Sigmoid colon (tissue), 7 donors: Measurements from ENCODE around the gene ITPRIPL1. TPM values are rescaled to one million over a fixed set of nuclear protein-coding genes. Genes with fewer than 3 reads are reported as not detected.

Experiments
- DNase-seq: peaks from one replicate; pipeline ENCODE4 v3.0.0-alpha.2; 2019
- H3K27ac ChIP-seq, 4 donors: fragments of 200-600 bp; sonication (generic); one replicate each; pipeline ENCODE4 v1.5.1; 2016 to 2019; ENCODE audit warnings: mild to moderate bottlenecking in 1 of 4
- H3K27me3 ChIP-seq, 3 donors: fragments of 200-600 bp; sonication (generic); one replicate each; pipeline ENCODE4 v1.5.1; 2019; ENCODE audit warnings: mild to moderate bottlenecking in 1 of 3
- H3K36me3 ChIP-seq, 4 donors: fragments of 200-600 bp; sonication (generic); one replicate each; pipeline ENCODE4 v1.5.1; 2016 to 2019
- H3K4me1 ChIP-seq, 4 donors: fragments of 200-600 bp; sonication (generic); one replicate each; pipeline ENCODE4 v1.5.1; 2017 to 2019
- H3K4me3 ChIP-seq, 4 donors: fragments of 200-600 bp; sonication (generic); one replicate each; pipeline ENCODE4 v1.5.1; 2017 to 2019; ENCODE audit warnings: mild to moderate bottlenecking in 2 of 4, moderate library complexity in 1 of 4
- H3K9me3 ChIP-seq, 4 donors: fragments of 200-600 bp in 3 of 4; sonication (generic) in 3 of 4; one replicate each; pipeline versions ENCODE4 v1.5.1 to v1.6.1; 2013 to 2019
- EP300 ChIP-seq, 4 donors: sonication (generic); formaldehyde crosslinking; IDR thresholded peaks; one replicate each; pipeline ENCODE4 v1.6.1; 2017; ENCODE audit warnings: antibody characterized with exemption in 4 of 4
- POLR2A ChIP-seq, 2 donors: fragments of 450-650 bp; IDR thresholded peaks; one replicate each; pipeline ENCODE4 v1.6.1; 2016; ENCODE audit warnings: antibody characterized with exemption in 2 of 2, mild to moderate bottlenecking in 2 of 2, moderate library complexity in 2 of 2
- POLR2AphosphoS5 ChIP-seq, 4 donors: sonication (generic); formaldehyde crosslinking; IDR thresholded peaks; one replicate each; pipeline ENCODE4 v1.6.1; 2017; ENCODE audit warnings: antibody characterized with exemption in 4 of 4
- WGBS, 2 donors: extraction: QIAGEN DNeasy Blood & Tissue Kit; methylation state at CpG; one replicate each; pipeline ENCODE4 v1.1.7; 2013; 5-methylcytosine and 5-hydroxymethylcytosine counted together
- intact Hi-C: fragments of 100-400 bp; cut with DNase I; formaldehyde crosslinking; loops from one replicate; pipeline ENCODE4 v1.15.1; 2023
- polyA plus RNA-seq, 3 donors: library from polyadenylated mRNA; stranded (reverse); fragments of 200-250 nt; gene quantifications; one replicate each; pipeline ENCODE4 v1.2.3, GENCODE V29; 2013
- total RNA-seq, 4 donors: library from RNA; depleted of rRNA; stranded (reverse); fragments of >200 nt; gene quantifications; one replicate each; pipeline ENCODE4 v1.1.0, GENCODE V29; 2016
- TF ChIP-seq, protein P1 (sequence below), 4 experiments: fragments of 450-650 bp in 3 of 4; fragments of 200-600 bp in 1 of 4; IDR thresholded peaks; one replicate each; pipeline ENCODE4 v1.5.1; 2016 to 2019; ENCODE audit warnings: antibody characterized with exemption in 4 of 4, mild to moderate bottlenecking in 3 of 4, moderate library complexity in 2 of 4
- donor health status: healthy with polysubstance abuse.
- donor health status: Bipolar disorder and iron deficiency.
- donor health status: healthy.

ITPRIPL1 gene
- total and polyA plus RNA-seq, 7 donors, result 0.23 to 2.0 (median 0.83) TPM; not detected in 2

DNA sequence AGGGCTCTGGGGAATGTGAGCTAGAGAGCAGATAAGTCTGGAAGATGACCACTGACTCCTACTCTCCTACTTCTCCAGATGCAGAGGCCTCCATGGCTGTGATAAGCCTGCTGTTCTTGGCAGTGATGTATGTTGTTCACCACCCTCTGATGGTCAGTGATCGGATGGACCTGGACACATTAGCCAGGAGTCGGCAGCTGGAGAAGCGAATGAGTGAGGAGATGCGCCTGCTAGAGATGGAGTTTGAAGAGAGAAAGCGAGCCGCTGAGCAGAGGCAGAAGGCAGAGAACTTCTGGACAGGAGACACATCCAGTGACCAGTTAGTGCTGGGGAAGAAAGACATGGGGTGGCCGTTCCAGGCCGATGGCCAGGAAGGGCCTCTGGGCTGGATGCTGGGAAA lies 1.4 kb downstream of the ITPRIPL1 start:
- DNase-seq, result peak; percentile 4
- 96 to 97% methylated on average over 8 of the region's 8 CpGs for WGBS, 2 donors
- intact Hi-C loops, result no loop called here
- no peaks in the 10 kb centered on the region for H3K9me3 ChIP-seq
- no peak for TF ChIP-seq POLR2A (IDR thresholded peaks at IDR 0.05)
- TF ChIP-seq EP300 (IDR thresholded peaks at IDR 0.05), result no peak
- no peak for TF ChIP-seq POLR2AphosphoS5 (IDR thresholded peaks at IDR 0.05)
- TF ChIP-seq, protein P1, sequence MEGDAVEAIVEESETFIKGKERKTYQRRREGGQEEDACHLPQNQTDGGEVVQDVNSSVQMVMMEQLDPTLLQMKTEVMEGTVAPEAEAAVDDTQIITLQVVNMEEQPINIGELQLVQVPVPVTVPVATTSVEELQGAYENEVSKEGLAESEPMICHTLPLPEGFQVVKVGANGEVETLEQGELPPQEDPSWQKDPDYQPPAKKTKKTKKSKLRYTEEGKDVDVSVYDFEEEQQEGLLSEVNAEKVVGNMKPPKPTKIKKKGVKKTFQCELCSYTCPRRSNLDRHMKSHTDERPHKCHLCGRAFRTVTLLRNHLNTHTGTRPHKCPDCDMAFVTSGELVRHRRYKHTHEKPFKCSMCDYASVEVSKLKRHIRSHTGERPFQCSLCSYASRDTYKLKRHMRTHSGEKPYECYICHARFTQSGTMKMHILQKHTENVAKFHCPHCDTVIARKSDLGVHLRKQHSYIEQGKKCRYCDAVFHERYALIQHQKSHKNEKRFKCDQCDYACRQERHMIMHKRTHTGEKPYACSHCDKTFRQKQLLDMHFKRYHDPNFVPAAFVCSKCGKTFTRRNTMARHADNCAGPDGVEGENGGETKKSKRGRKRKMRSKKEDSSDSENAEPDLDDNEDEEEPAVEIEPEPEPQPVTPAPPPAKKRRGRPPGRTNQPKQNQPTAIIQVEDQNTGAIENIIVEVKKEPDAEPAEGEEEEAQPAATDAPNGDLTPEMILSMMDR (IDR thresholded peaks at IDR 0.05), result no peak
- no peak overlapping the region for H3K27ac ChIP-seq
- H3K4me3 ChIP-seq, result no peak overlapping the region
- no peaks in the 10 kb centered on the region for H3K36me3 ChIP-seq
- H3K4me1 ChIP-seq, result peaks cover 0 to 17% (median 16%) of the 10 kb centered on the region in 4 donors
- H3K27me3 ChIP-seq, result peaks cover 21 to 52% (median 42%) of the 10 kb centered on the region in 3 donors

GRCh38 chr2:96326990-96327820 lies 2.1 kb downstream of the ITPRIPL1 start:
- 93 to 95% methylated on average over 21 of the region's 21 CpGs for WGBS, 2 donors
- TF ChIP-seq POLR2AphosphoS5 (IDR thresholded peaks at IDR 0.05), result no peak
- TF ChIP-seq, protein P1 (IDR thresholded peaks at IDR 0.05), result no peak
- no peak for TF ChIP-seq EP300 (IDR thresholded peaks at IDR 0.05)
- TF ChIP-seq POLR2A (IDR thresholded peaks at IDR 0.05), result no peak
- H3K27me3 ChIP-seq, result peaks cover 15 to 46% (median 38%) of the 10 kb centered on the region in 3 donors
- H3K4me3 ChIP-seq, result no peak overlapping the region
- peaks cover 0 to 10% (median 10%) of the 10 kb centered on the region in 4 donors for H3K4me1 ChIP-seq
- intact Hi-C loops, result no loop called here
- no peaks in the 10 kb centered on the region for H3K9me3 ChIP-seq
- H3K36me3 ChIP-seq, result no peaks in the 10 kb centered on the region
- H3K27ac ChIP-seq, result no peak overlapping the region
- DNase-seq, result no peak

DNA sequence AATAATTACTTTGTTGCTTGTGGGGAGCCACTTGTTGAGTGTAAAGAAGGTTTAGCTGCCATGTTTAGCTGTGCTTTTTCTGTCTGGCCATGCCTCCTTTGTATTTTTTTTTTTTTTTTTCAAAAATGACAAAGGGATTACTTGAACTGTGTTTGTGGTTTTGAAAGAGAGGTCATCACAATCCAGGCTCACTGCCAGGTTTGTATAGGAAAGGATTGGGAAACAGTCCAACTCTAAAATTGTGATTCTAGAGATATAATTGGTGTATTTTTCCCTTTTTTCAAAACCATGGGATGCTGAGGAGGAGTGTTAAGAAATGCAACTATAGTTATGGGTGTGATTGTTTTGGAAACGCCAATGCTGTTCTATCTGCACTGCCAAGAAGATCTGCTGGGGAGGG lies 4.3 kb downstream of the ITPRIPL1 start:
- no peak overlapping the region for H3K27ac ChIP-seq
- TF ChIP-seq EP300 (IDR thresholded peaks at IDR 0.05) (no peak), POLR2A (IDR thresholded peaks at IDR 0.05) (no peak), POLR2AphosphoS5 (IDR thresholded peaks at IDR 0.05) (no peak)
- TF ChIP-seq, protein P1 (IDR thresholded peaks at IDR 0.05), result no peak
- H3K4me1 ChIP-seq, result peaks cover 0 to 11% (median 9%) of the 10 kb centered on the region in 4 donors
- H3K4me3 ChIP-seq, result no peak overlapping the region
- H3K27me3 ChIP-seq, result peaks cover 15 to 23% (median 19%) of the 10 kb centered on the region in 3 donors
- H3K36me3 ChIP-seq, result no peaks in the 10 kb centered on the region
- 63 to 83% methylated on average over 1 of the region's 1 CpG for WGBS, 2 donors
- DNase-seq, result no peak
- intact Hi-C loops, result no loop called here
- no peaks in the 10 kb centered on the region for H3K9me3 ChIP-seq

DNA sequence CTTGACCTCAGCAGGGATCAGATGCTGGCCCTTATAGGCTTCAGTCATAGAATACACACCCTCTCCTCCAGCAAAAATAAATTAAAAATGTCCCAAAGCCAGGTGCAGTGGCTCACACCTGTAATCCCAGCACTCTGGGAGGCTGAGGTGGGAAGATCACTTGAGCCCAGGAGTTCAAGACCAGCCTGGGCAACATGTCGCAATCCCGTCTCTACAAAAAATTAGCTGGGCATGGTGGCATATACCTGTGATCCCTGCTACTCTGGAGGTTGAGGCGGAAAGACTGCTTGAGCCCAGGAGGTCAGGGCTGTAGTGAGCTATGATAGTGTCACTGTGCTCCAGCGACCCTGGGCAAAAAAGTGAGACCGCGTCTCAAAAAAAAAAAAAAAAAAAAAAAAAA lies 4.8 kb downstream of the ITPRIPL1 start:
- WGBS, 2 donors, result 98% methylated on average over 6 of the region's 6 CpGs
- Histone ChIP-seq H3K4me3 (no peak overlapping the region), H3K27ac (no peak overlapping the region), H3K9me3 (no peaks in the 10 kb centered on the region), H3K27me3 (peaks cover 13 to 19% (median 14%) of the 10 kb centered on the region in 3 donors), H3K36me3 (no peaks in the 10 kb centered on the region), H3K4me1 (peaks cover 0 to 14% (median 10%) of the 10 kb centered on the region in 4 donors)
- DNase-seq, result no peak
- no peak for TF ChIP-seq EP300 (IDR thresholded peaks at IDR 0.05)
- intact Hi-C loops, result no loop called here

DNA sequence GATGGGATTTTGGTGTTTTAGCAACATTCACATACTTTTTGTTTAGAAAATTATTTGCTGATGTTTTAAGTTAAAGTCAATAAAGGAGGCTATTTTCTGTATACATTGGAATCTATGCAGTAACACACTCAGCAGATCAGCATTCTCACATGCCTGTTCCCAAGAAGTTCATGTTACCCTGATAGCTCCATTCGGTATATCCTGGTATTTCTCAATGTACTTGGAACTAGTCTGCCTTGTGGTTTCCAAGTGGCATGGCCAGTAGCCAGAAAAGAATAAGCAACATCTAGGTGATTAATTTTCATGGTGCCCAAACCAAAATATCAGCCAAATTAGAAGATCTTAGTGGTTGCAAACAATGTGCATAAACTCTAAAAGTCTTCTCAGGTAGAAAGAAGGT lies 5.3 kb downstream of the ITPRIPL1 start:
- Histone ChIP-seq H3K4me1 (peaks cover 0 to 13% (median 9%) of the 10 kb centered on the region in 4 donors), H3K27ac (no peak overlapping the region), H3K4me3 (no peak overlapping the region), H3K9me3 (no peaks in the 10 kb centered on the region), H3K36me3 (no peaks in the 10 kb centered on the region), H3K27me3 (peaks cover 7 to 14% (median 9%) of the 10 kb centered on the region in 3 donors)
- 83 to 88% methylated on average over 1 of the region's 1 CpG for WGBS, 2 donors
- intact Hi-C loops, result no loop called here
- TF ChIP-seq EP300 (IDR thresholded peaks at IDR 0.05) (no peak), POLR2AphosphoS5 (IDR thresholded peaks at IDR 0.05) (no peak)
- TF ChIP-seq, protein P1 (IDR thresholded peaks at IDR 0.05), result no peak
- DNase-seq, result no peak
